ENCODE measurements around the gene PTPRM. TPM values are rescaled to one million over a fixed set of nuclear protein-coding genes. Genes with fewer than 3 reads are reported as not detected.

Gene PTPRM
- polyA plus RNA-seq, 1 donor (not counting 4 experiments of a cell fraction or from before 2014, with no cell fraction given), result 54.5 TPM

DNA sequence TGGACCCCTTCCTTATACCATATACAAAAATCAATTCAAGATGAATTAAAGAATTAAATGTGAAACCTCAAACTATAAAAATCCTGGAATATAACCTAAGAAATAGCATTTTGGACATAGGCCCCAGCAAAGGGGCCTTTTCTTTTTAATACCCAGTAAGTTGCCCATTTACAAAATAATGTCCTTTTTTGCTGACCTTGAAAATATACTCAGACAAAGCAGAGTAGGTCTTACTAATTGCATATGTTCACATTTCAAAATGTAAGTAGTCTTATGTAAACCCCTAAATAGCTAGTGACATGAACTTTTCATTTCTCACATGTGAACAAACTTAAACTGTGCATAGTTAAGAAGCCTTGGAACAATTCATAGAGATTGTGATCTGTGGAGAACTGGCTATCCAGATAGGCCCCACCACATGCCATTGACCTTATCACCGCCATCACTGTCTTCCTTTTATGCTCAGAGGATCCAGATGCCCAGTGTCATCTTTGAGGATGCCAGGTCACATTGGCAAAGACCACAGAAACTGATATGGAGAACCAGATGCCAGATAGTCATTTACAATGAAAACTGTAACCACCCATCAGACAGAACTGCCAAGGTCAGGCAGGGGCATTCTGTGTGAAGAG is 759.8 kb downstream of the PTPRM start:
- no peak overlapping the region for H3K9ac ChIP-seq (ENCODE audit: control insufficient read depth, extremely low read depth, insufficient read depth, low read length)
- no peaks in the 10 kb centered on the region for H3K4me1 ChIP-seq (ENCODE audit: control insufficient read depth, extremely low read depth, insufficient read depth, low read length)
- dilution Hi-C loops (cut with MboI; ENCODE audit: extremely low pct_ligation_motif_present, low sequenced_read_pairs), result no loop called here
- no peak for FAIRE-seq
- H3K27ac ChIP-seq (ENCODE audit: control insufficient read depth, insufficient read depth, low read length), result no peak overlapping the region
- no peak overlapping the region for H3K4me3 ChIP-seq (ENCODE audit: control insufficient read depth in 2 of 3, extremely low read depth in 1 of 3, insufficient read depth in 2 of 3, low read depth in 1 of 3, low read length in 3 of 3)
- no peak overlapping the region for H3K4me2 ChIP-seq (ENCODE audit: control insufficient read depth, extremely low read depth, insufficient read depth, low read depth, low read length)
- DNase-seq (ENCODE audit: low read depth, low spot score), result no peak
- no peaks in the 10 kb centered on the region for H3K27me3 ChIP-seq (ENCODE audit: control insufficient read depth, extremely low read depth, insufficient read depth, low read length)
- no peaks in the 10 kb centered on the region for H4K20me1 ChIP-seq (ENCODE audit: control insufficient read depth, extremely low read depth, insufficient read depth, low read length)
- no peaks in the 10 kb centered on the region for H3K36me3 ChIP-seq (ENCODE audit: control insufficient read depth in 2 of 2, extremely low read depth in 1 of 2, insufficient read depth in 2 of 2, low read length in 2 of 2)
- H3K79me2 ChIP-seq (ENCODE audit: control insufficient read depth, insufficient read depth, low read length), result no peaks in the 10 kb centered on the region
- H3K9me3 ChIP-seq (ENCODE audit: control insufficient read depth, low read depth, low read length), result no peaks in the 10 kb centered on the region
- no peaks in the 10 kb centered on the region for H3K9me1 ChIP-seq (ENCODE audit: control insufficient read depth, extremely low read depth, insufficient read depth, low read length)
- no peak overlapping the region for H2AFZ ChIP-seq (ENCODE audit: control insufficient read depth, low read length)
- TF ChIP-seq, protein P1, sequence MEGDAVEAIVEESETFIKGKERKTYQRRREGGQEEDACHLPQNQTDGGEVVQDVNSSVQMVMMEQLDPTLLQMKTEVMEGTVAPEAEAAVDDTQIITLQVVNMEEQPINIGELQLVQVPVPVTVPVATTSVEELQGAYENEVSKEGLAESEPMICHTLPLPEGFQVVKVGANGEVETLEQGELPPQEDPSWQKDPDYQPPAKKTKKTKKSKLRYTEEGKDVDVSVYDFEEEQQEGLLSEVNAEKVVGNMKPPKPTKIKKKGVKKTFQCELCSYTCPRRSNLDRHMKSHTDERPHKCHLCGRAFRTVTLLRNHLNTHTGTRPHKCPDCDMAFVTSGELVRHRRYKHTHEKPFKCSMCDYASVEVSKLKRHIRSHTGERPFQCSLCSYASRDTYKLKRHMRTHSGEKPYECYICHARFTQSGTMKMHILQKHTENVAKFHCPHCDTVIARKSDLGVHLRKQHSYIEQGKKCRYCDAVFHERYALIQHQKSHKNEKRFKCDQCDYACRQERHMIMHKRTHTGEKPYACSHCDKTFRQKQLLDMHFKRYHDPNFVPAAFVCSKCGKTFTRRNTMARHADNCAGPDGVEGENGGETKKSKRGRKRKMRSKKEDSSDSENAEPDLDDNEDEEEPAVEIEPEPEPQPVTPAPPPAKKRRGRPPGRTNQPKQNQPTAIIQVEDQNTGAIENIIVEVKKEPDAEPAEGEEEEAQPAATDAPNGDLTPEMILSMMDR (optimal IDR thresholded peaks at IDR 0.05 in 1 of 3, IDR thresholded peaks at IDR 0.05 in 1 of 3, conservative IDR thresholded peaks at IDR 0.05 in 1 of 3; ENCODE audit: extremely low read depth in 1 of 3, insufficient read depth in 2 of 3, low read length in 3 of 3), result no peak
- no peak for TF ChIP-seq EZH2 (IDR thresholded peaks at IDR 0.05; ENCODE audit: low read length)

DNA sequence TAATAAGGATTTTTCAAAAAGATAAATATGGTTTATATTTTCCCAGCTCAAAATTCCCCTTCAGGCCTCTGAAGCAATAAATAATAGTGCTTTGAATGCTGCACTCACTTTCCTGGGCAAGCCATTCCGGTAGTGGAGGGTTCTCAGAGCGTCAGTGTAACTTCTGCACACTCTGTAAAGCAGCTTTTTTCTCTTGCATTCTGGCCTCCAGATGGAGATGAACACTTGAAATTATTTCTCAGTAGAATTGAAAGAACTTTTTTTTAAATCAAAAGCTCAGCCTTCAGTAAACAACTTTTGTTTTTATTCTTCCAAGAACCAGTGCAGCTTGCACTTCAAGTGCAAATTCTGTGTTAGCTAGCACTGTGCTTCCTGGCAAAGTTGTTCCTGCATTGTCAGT is 761.0 kb downstream of the PTPRM start:
- no peaks in the 10 kb centered on the region for H3K4me1 ChIP-seq (ENCODE audit: control insufficient read depth, extremely low read depth, insufficient read depth, low read length)
- no peak overlapping the region for H3K4me3 ChIP-seq (ENCODE audit: control insufficient read depth in 2 of 3, extremely low read depth in 1 of 3, insufficient read depth in 2 of 3, low read depth in 1 of 3, low read length in 3 of 3)
- no peak for TF ChIP-seq EZH2 (IDR thresholded peaks at IDR 0.05; ENCODE audit: low read length)
- TF ChIP-seq, protein P1 (optimal IDR thresholded peaks at IDR 0.05 in 1 of 3, IDR thresholded peaks at IDR 0.05 in 1 of 3, conservative IDR thresholded peaks at IDR 0.05 in 1 of 3; ENCODE audit: extremely low read depth in 1 of 3, insufficient read depth in 2 of 3, low read length in 3 of 3), result no peak
- no peak overlapping the region for H3K27ac ChIP-seq (ENCODE audit: control insufficient read depth, insufficient read depth, low read length)
- H3K9me1 ChIP-seq (ENCODE audit: control insufficient read depth, extremely low read depth, insufficient read depth, low read length), result no peaks in the 10 kb centered on the region
- H3K9me3 ChIP-seq (ENCODE audit: control insufficient read depth, low read depth, low read length), result no peaks in the 10 kb centered on the region
- H3K9ac ChIP-seq (ENCODE audit: control insufficient read depth, extremely low read depth, insufficient read depth, low read length), result no peak overlapping the region
- no peak overlapping the region for H3K4me2 ChIP-seq (ENCODE audit: control insufficient read depth, extremely low read depth, insufficient read depth, low read depth, low read length)
- FAIRE-seq (no peak), DNase-seq (ENCODE audit: low read depth, low spot score) (no peak)
- no peaks in the 10 kb centered on the region for H3K79me2 ChIP-seq (ENCODE audit: control insufficient read depth, insufficient read depth, low read length)
- H2AFZ ChIP-seq (ENCODE audit: control insufficient read depth, low read length), result no peak overlapping the region
- H3K27me3 ChIP-seq (ENCODE audit: control insufficient read depth, extremely low read depth, insufficient read depth, low read length), result no peaks in the 10 kb centered on the region
- no peaks in the 10 kb centered on the region for H4K20me1 ChIP-seq (ENCODE audit: control insufficient read depth, extremely low read depth, insufficient read depth, low read length)
- H3K36me3 ChIP-seq (ENCODE audit: control insufficient read depth in 2 of 2, extremely low read depth in 1 of 2, insufficient read depth in 2 of 2, low read length in 2 of 2), result no peaks in the 10 kb centered on the region
- dilution Hi-C loops (cut with MboI; ENCODE audit: extremely low pct_ligation_motif_present, low sequenced_read_pairs), result no loop called here
